PFSK-1 (cell line): ENCODE results near the gene NCOR2.

Experiments
- POLR2AphosphoS5 ChIP-seq: IDR thresholded peaks from 2 replicates; pipeline ENCODE4 v1.6.1; 2012; ENCODE audit warnings: low read depth, mild to moderate bottlenecking, control low read depth, low read length, moderate library complexity
- TAF1 ChIP-seq: IDR thresholded peaks from 2 replicates; pipeline ENCODE4 v1.6.1; 2012; ENCODE audit warnings: low read length, control low read depth, borderline replicate concordance; ENCODE audit not compliant: insufficient read depth

GRCh38 chr12:124547626-124548025 is 19.8 kb downstream of the NCOR2 start:
- TF ChIP-seq POLR2AphosphoS5 (no peak), TAF1 (no peak)
